Activated naive CD4-positive, alpha-beta T cell treated with Interleukin-2 at 50 U/mL for 16 hours (primary cell): ENCODE data around the gene GAN.
"Not testable (repeated sequence)": the region's sequence is repeated elsewhere in the genome, so short reads cannot be mapped to it uniquely, and the experiment has no call there.

ENCODE experiments used
- DNase-seq: peaks from one replicate; pipeline ENCODE4 v3.0.0-alpha.2; 2020

The GAN gene

DNA sequence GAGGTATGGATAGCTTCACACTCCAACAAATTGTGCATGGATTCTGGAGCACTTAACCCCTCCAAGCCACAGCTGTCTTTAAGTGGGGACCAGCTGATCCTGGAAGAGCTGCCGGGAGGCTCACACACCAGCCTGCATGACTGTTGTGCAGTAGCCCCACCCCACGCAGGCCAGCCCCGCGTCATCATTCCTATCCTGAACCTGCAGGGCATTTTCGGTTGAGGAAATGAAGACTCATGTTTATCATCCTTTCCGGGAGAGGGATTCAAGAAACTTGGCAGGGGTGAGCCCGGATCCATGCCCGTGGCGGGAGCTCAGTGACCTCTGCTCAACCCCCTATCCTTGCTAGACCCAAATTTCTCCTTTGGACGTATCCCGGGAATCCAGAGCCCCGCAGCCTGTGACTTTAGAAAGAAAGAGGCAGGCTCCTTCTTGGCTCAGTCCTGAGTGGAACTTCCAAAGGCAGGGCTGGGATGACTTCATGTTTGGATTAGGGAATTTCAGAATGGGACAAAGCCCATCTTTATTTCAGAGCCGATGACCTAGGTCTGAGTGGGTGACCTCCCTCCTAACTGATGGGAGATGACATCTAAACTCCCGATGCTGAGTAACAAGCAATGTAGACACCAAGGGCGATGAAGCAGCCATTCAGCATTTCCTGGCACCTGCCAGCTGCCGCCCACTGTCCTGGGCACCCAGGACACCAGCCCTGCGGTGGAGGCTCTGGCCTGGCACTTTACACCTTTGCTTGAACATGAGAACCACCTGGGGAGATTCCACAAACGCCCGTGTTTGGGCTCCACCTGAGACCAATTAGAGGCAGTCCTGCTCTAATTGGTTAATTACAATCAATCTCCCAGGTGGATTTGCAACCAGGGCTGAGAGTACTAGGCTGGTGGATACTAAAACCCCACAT lies 86.5 kb downstream of the GAN start:
- no peak for DNase-seq

GRCh38 chr16:81403208-81403600 lies 88.4 kb downstream of the GAN start:
- no peak for DNase-seq

DNA sequence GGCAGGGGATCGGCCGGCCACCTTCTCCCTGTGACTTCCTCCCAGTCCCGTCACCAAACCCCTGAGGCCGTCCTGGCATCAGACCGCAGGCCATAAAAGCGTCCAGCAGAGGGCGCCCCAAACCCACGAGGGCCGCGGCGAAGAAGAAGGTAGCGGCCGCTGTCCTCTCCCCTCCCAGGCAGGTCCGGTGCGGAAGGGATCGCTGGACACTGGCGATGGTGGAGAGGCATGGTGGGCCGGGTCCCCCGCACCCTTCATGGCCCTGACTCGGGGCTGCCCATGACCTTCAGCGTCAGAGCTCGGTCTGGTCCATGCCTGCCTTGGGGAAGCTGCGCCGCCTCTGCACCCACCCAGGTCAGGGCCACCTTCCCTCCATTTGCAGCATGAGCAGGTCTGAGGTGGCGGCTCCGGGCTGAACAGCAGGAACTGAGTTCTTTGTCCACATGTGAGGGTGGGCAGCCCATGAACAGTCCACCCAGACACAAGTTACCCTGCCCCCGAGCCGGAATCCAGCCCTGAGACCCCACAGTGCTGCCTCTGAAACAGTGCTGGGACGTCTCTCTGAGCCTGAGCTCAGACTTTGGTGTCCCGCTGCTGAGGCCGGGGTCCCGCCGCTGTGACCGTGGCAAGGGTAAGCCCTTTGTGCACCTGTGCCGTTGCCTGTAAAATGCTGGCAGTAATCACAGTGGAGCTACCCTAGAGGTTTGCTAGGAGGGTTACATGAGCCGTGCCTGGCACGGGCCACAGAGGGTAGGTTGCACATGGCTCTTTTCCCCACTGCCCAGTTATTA lies 89.0 kb downstream of the GAN start:
- peak; percentile 80 for DNase-seq

DNA sequence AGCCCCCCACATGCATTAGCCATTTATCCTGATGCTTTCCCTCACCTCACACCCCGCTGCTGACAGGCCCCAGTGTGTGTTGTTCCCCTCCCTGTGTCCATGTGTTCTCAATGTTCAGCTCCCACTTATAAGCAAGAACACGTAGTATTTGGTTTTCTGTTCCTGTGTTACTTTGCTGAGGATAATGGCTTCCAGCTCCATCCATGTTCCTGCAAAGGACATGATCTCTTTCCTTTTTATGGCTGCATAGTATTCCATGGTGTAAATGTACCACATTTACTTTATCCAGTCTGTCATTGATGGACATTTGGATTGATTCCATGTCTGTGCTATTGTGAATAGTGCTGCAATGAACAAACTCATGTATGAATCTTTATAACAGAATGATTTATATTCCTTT lies 90.2 kb downstream of the GAN start:
- DNase-seq: not testable (repeated sequence)

DNA sequence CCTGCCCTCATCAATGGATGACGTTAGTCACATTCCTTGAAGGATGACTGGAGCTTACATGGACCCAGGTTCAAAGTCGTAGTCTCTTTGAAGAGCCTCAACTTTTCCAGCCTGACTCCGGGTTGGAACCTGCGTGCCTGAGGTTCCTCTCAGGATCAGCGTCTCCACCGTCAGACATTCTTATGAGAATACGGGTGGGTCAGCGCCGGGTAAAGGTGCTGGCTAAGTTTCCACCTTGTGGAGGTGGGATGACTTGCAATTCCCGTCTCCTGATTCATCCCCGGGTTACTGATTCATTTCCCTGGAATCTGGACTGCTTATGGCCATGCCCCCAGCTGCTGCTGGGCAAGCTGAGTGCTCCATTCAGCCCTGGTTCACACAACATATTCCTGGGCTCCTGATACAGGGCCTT lies 90.9 kb downstream of the GAN start:
- DNase-seq: no peak

- no peak for DNase-seq
These were observed 93.7 kb downstream of the GAN start for GRCh38 chr16:81408409-81408950.

- no peak for DNase-seq
These were observed 94.3 kb downstream of the GAN start for GRCh38 chr16:81409016-81409556.

DNA sequence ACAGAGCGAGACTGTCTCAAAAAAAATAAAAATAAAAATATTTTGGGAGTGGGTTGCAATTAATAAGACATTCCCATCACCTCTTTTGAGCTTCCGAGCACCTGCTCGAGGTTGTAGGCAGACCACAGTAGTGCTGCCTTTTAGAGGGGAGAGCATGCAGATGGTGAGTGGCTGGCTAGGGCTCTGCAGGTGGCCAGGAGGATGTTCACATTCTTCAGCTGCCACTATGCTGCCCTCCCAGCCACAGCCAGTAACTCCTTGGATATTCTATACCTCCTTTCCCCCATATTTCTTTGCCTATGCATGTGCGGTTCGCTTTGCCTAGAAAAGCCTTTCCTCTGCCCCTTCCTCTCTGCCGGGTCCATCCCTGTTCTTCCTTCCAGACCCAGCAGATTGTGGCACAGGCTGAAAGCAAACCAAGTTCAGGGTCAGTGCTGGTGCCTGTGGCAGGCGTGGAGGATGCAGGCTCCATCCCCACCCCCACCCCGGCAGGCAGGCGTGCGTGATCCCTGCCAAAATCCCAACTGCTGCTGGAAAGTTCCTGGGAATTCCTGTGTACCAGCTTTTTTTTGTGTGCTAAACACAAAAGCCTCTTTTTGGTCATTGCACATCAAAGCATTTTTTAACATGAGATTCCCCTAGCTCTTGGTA lies 96.0 kb downstream of the GAN start:
- DNase-seq: no peak

DNA sequence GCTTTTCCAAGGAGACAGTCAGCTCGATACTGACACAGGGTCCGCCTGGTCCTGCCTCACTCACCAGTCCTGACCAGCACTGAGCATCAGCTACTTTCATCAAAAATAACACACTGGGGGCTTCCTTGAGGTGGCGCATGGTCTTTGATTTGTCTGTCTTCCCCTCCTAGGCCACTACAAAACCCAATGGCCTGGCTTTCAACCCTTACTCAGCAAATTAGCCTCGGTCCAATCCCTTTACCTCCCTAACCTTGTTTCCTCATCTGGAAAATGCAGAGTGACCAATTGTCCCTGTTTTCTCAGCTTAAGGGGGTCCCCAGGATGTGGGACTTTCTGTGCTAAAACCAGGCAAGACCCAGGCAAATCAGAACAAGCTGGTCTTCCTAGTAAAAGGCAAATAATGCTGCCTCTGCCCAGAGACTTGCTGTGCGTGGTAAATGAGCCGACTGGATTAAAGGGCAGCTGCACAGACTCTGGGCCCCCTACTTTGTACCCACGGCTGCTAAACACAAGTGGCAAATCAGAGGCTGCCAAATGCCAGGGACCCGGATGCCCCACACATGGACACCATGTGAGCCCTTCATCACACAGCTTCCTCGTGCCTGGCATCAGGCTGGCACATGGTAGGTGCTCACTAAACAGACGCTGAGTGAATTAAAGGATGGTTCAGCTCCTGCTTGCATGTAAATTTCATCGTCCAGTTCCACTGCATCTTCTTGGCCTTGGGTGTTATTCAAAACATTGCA lies 98.7 kb downstream of the GAN start:
- no peak for DNase-seq

DNA sequence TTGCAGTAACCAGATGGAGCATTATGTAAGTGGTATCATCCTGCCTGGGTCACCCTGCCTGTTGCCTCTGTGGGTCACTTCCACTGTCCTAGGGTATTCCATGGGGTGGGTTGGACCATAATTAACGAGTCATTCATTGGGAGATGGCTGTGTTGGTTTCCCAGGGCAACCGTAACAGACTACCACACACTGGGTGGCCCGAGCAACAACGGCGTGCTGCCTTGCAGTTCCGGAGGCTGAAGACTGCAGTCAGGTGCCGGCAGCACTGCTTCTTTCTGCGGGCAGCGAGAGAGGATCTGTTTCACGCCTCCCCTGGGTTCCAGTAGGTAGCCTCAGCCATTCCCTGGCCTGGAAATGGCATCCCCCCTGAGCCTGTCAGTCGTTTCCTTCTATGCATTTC lies 101.0 kb downstream of the GAN start:
- DNase-seq: no peak

- no peak for DNase-seq
These were observed 102.0 kb downstream of the GAN start for GRCh38 chr16:81416749-81417148.

DNA sequence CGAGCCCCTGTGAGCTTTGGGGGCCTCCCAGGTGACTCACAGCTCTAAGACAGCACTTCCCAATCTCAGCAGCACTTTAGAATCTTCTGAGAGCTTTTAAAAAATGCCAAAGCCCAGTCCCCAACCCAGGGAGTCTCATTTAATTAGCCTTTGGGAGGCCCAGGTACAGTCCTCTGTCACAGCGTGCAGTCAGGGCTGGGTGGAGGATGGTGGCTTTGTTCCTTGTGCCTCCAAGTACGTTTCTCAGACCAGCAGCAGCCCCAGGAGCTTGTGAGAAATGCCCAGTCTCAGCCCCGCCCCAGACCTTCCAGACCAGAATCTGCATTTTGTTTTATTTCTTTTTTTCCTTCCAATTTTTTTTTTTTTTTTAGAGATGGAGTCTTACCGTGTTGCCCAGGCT lies 102.4 kb downstream of the GAN start:
- DNase-seq: no peak

- DNase-seq: no peak
These were observed 105.0 kb downstream of the GAN start for GRCh38 chr16:81419806-81420205.

- no peak for DNase-seq
These were observed 106.4 kb downstream of the GAN start for GRCh38 chr16:81421126-81421525.

GRCh38 chr16:81421536-81421935 lies 106.8 kb downstream of the GAN start:
- DNase-seq: no peak

GRCh38 chr16:81422153-81422552 lies 107.4 kb downstream of the GAN start:
- not testable (repeated sequence) for DNase-seq

- DNase-seq: no peak
These were observed 110.0 kb downstream of the GAN start for GRCh38 chr16:81424771-81425170.

GRCh38 chr16:81427219-81427618 lies 112.5 kb downstream of the GAN start:
- DNase-seq: no peak

DNA sequence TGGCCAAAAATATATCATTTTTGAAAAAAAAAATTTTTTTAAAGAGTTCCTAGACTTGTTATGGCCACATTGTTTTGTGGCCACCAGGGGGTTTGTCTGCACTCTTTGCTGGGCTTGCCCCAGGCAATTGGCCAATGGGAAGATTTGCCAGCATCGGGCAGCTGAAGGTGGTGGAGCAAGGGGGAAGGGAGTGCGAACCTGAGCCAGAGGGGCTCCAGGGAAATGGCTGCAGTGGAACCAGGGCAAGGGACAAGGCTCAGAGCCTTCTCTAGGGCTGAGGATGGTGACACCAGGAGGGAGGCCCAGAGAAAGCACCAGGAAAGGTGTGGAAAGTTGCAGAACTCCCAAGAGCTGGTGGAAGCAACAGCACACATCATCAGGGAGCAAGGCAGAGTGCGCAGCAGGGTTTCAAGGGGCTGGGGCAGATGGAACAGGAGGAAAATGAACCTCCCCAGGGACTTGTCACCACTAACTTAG lies 114.3 kb downstream of the GAN start:
- no peak for DNase-seq

- no peak for DNase-seq
These were observed 117.0 kb downstream of the GAN start for GRCh38 chr16:81431554-81432353.

- DNase-seq: no peak
These were observed 118.3 kb downstream of the GAN start for GRCh38 chr16:81432937-81433557.
